K562 treated with DMSO at 1 percent for 4 hours (cell line): ENCODE measurements around the gene ERFL. TPM values are rescaled to one million over a fixed set of nuclear protein-coding genes. Genes with fewer than 3 reads are reported as not detected.

ENCODE experiments used
- total RNA-seq: library from RNA; unstranded; fragments of 300-600 nt; gene quantifications from 2 replicates; pipeline ENCODE4 v1.2.3, GENCODE V29; 2022; ENCODE audit not compliant: insufficient read depth

ERFL gene
- total RNA-seq = 0.83 and 0.90 TPM in 2 replicates

DNA sequence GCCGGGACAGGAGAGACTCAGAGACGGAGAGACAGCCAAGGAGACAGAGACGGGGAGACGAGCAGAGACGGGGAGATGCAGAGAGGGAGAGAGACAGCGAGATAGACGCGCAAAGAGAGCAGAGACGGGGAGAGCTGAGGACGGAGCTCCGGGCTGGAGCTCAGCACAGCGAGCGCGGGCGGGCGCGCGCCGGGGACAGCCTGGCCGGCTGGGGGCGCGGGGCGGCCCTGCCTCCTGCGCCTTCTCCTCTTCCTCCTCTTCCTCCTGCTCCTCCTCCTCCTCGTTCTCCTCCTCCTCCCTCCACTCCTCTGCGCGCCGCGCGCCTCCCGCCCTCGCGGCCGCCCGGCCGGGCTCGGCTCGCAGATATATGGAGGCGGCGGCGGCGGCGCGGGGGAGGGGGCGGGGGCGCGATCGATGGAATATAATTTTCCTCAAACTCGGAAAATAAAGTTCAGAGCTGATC, at the start of gene ERFL:
TSS of gene ERFL (minus strand) at position 229 of the 463 bp plus-strand sequence. CDS start 15,530 bp downstream, outside the sequence.

DNA sequence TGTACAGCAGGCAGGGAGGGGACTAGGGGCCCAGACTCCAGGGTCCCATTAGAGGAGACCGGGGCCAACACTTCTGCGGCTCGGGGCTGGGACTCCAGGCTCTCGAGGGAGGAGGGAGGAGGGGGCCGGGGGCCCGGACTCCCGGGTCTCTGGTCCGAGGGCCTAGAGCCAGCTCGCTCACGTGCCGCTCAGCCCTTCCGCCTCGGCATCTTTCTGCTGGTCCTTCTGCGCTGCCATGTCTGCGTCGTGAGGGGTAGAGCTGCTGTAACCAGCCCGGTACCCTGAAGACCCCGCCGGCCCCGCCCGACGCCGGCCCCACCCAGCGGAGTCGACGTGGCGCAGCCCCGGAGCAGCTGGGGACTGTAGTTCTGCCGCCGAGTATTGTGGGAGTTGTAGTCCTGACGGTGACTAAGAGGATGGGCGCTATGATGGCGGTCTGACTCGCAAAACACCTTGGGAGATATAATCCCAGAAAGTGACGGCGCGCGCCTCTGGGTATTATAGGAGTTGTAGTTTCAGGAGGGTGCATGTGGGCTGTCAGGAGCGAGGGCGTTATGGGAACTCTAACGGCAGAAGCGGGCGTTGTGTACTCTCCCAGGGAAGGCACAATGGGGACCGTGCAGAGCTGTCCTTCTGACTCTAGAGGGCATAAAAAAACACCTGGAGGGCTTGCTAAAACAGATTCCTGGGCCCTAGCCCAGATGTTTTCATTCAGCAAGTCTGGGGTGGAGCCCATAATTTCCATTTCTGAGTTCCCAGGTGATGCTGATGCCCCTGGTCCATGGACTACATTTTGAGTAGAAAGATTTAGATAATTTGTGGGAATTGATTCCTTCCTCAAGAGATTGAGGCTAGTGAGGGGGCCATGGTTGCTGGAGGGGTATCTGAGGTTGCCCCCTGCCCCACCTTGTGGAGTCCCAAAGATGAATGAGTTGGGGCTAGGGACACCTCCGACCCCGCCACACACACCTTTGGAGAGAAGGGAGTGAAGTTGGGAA, 31.1 kb upstream of the ERFL start, which contains the start of gene RABAC1:
TSS of gene RABAC1 (minus strand) at position 266 of the 998 bp plus-strand sequence. CDS start at position 237, 29 bp downstream.

GRCh38 chr19:41882568-41883462, 45.4 kb downstream of the ERFL start, which contains the start of gene ARHGEF1:
Gene ARHGEF1, plus strand, starts transcription at chr19:41883184. Its CDS starts 4,899 bp downstream, at chr19:41888083.

GRCh38 chr19:41876847-41877832, 51.1 kb downstream of the ERFL start, which contains the start of gene CD79A:
Gene CD79A, plus strand, starts transcription at chr19:41877279. Its CDS starts 26 bp downstream, at chr19:41877305.

GRCh38 chr19:41859618-41860418, 68.4 kb downstream of the ERFL start, which contains the start of gene RPS19:
Gene RPS19, plus strand, starts transcription at chr19:41860255. Its CDS starts 520 bp downstream, at chr19:41860775.

Other genes with a start within 250 kb of the ERFL start
- not detected in 2 replicates for gene CEACAM7, start 240.2 kb downstream of the ERFL start, total RNA-seq
- not detected in 2 replicates for gene CEACAM5, start 219.8 kb downstream of the ERFL start, total RNA-seq
- gene CEACAM6, start 172.9 kb downstream of the ERFL start, total RNA-seq = not detected in 2 replicates
- gene CEACAM3, start 131.9 kb downstream of the ERFL start, total RNA-seq = not detected in 2 replicates
- not detected in 2 replicates for gene LYPD4, start 83.8 kb downstream of the ERFL start, total RNA-seq
- not detected in 2 replicates for gene DMRTC2, start 83.4 kb downstream of the ERFL start, total RNA-seq
- gene RPS19, start 68.2 kb downstream of the ERFL start, total RNA-seq = 3,874 and 4,098 TPM in 2 replicates
- gene CD79A, start 51.2 kb downstream of the ERFL start, total RNA-seq = not detected in 2 replicates
- 86.5 and 102 TPM in 2 replicates for gene ARHGEF1, start 45.3 kb downstream of the ERFL start, total RNA-seq
- 165 and 170 TPM in 2 replicates for gene RABAC1, start 30.9 kb upstream of the ERFL start, total RNA-seq
- 0.46 and 1.0 TPM in 2 replicates for gene ATP1A3, start 65.8 kb upstream of the ERFL start, total RNA-seq
- gene GRIK5, start 141.8 kb upstream of the ERFL start, total RNA-seq = 5.3 and 5.7 TPM in 2 replicates
- 21.3 and 29.6 TPM in 2 replicates for gene ZNF574, start 147.7 kb upstream of the ERFL start, total RNA-seq
- gene POU2F2, start 204.0 kb upstream of the ERFL start, total RNA-seq = 0.35 and 0.50 TPM in 2 replicates